PC-3 (cell line): ENCODE measurements around the gene LSMEM2. TPM values are rescaled to one million over a fixed set of nuclear protein-coding genes. Genes with fewer than 3 reads are reported as not detected.

Source experiments
- ATAC-seq: fragments of 200-7000 bp; cut with Tn5 transposase; 2 replicates; pipeline ENCODE4 v1.9.1; 2020; ENCODE audit warnings: mild to moderate bottlenecking, moderate library complexity
- BruUV-seq: library from RNA; stranded (reverse); fragments of 400-500 nt; replicated peaks from 2 replicates; lab custom pipeline; 2021; lab: Mats Ljungman, UMichigan
- CTCF ChIA-PET: fragments of 300-600 bp; sonication (Branson Sonifier 250); formaldehyde crosslinking; loops from one replicate; lab custom pipeline; 2022; ENCODE audit warnings: antibody characterized with exemption; lab: Charles Lee
- POLR2A ChIA-PET: fragments of 300-600 bp; sonication (Branson Sonifier 250); formaldehyde crosslinking; loops from one replicate; lab custom pipeline; 2022; ENCODE audit warnings: antibody characterized with exemption; ENCODE audit not compliant: unreplicated experiment; lab: Charles Lee
- DNase-seq: peaks from one replicate; pipeline ENCODE4 v3.0.0-alpha.2; 2015
- H2AFZ ChIP-seq: fragments of 300-600 bp; sonication (generic); 2 replicates; pipeline ENCODE4 v1.6.0; 2016; ENCODE audit warnings: antibody characterized with exemption, low read length
- H3F3A ChIP-seq: fragments of 300-600 bp; sonication (generic); one replicate; pipeline ENCODE4 v1.6.0; 2017; ENCODE audit warnings: antibody characterized with exemption, low read length, control low read depth, mild to moderate bottlenecking; ENCODE audit not compliant: unreplicated experiment
- H3K27ac ChIP-seq: fragments of 300-600 bp; sonication (generic); 2 replicates; pipeline ENCODE4 v1.5.1; 2016; ENCODE audit warnings: mild to moderate bottlenecking, low read length
- H3K27me3 ChIP-seq: fragments of 300-600 bp; sonication (generic); 2 replicates; pipeline ENCODE4 v1.6.1; 2016; ENCODE audit warnings: low read length, mixed read lengths
- H3K36me3 ChIP-seq: fragments of 300-600 bp; sonication (generic); 2 replicates; pipeline ENCODE4 v1.6.1; 2016; ENCODE audit warnings: low read depth, mixed run types, low read length, mixed read lengths
- H3K4me1 ChIP-seq: fragments of 300-600 bp; sonication (generic); 2 replicates; pipeline ENCODE4 v1.5.1; 2016; ENCODE audit warnings: low read length; ENCODE audit not compliant: insufficient read depth
- H3K4me2 ChIP-seq: fragments of 300-600 bp; sonication (generic); 2 replicates; pipeline ENCODE4 v1.6.0; 2016; ENCODE audit warnings: low read length
- H3K4me3 ChIP-seq: fragments of 300-600 bp; sonication (generic); 2 replicates; pipeline ENCODE4 v1.5.1; 2016; ENCODE audit warnings: mild to moderate bottlenecking, low read length, mixed read lengths
- H3K79me2 ChIP-seq: fragments of 300-600 bp; sonication (generic); 2 replicates; pipeline ENCODE4 v1.6.1; 2017; ENCODE audit warnings: low read length, mixed read lengths
- H3K9ac ChIP-seq: fragments of 300-600 bp; sonication (generic); 2 replicates; pipeline ENCODE4 v1.6.0; 2016; ENCODE audit warnings: mild to moderate bottlenecking, low read length
- H3K9me2 ChIP-seq: fragments of 300-600 bp; sonication (generic); replicated peaks from 2 replicates; pipeline ENCODE4 v1.6.1; 2016; ENCODE audit warnings: mixed run types, low read length, mixed read lengths
- H3K9me3 ChIP-seq: fragments of 300-600 bp; sonication (generic); 2 replicates; pipeline ENCODE4 v1.6.1; 2016; ENCODE audit warnings: low read length, mixed read lengths
- H4K20me1 ChIP-seq: fragments of 300-600 bp; sonication (generic); 2 replicates; pipeline ENCODE4 v1.6.1; 2016; ENCODE audit warnings: low read length, mixed read lengths
- EZH2 ChIP-seq: fragments of 300-600 bp; sonication (generic); IDR thresholded peaks from one replicate; pipeline ENCODE4 v1.6.1; 2017; ENCODE audit warnings: antibody characterized with exemption, mild to moderate bottlenecking, low read length; ENCODE audit not compliant: unreplicated experiment
- EZH2phosphoT487 ChIP-seq: fragments of 300-600 bp; sonication (generic); IDR thresholded peaks from 2 replicates; pipeline ENCODE4 v1.6.1; 2018; ENCODE audit warnings: mild to moderate bottlenecking, antibody characterized with exemption, low read length, borderline replicate concordance
- intact Hi-C: fragments of 100-400 bp; cut with micrococcal nuclease; formaldehyde crosslinking; loops from 2 replicates; pipeline ENCODE4 v1.9.0; 2023
- total RNA-seq: library from RNA; depleted of rRNA; stranded (reverse); fragments of >200 nt; gene quantifications from 2 replicates; pipeline ENCODE4 v1.2.3, GENCODE V29; 2014
- TF ChIP-seq, protein P1 (sequence below): fragments of 300-600 bp; sonication (generic); conservative IDR thresholded peaks from 2 replicates; pipeline ENCODE4 v1.5.1; 2017; ENCODE audit warnings: antibody characterized with exemption, low read depth, mild to moderate bottlenecking, low read length

The LSMEM2 gene
- total RNA-seq, 1 experiment from 2014 or later = not detected

DNA sequence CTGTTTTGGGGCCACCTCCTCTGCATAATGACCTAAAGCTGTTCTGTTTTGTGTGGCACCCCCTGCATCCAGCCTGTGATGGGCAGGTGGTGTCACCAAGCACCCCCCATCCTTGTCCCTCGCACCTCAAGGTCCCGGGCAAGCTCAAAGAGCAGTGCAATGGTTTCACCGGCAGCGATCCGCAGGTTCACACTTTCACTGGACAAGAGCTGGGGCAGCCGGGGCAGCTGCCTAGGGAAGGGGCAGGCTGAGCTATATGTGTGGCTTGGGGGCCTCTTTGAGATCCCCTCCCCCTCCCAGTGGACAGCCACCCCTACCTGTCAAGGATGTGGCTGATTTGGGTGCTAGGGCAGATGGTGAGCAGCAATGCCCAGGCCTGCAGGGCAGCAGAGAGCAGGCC lies 10.2 kb downstream of the LSMEM2 start:
- H3K4me1 ChIP-seq = peaks cover 6% of the 10 kb centered on the region
- no peak overlapping the region for H3K27ac ChIP-seq
- H3K27me3 ChIP-seq = no peaks in the 10 kb centered on the region
- POLR2A ChIA-PET = interaction anchor here (0.6 kb wide), 1 partner anchor 10 kb away, joined by 3 read pairs; no protein-coding TSS in a partner anchor
- H3K4me2 ChIP-seq = no peak overlapping the region
- TF ChIP-seq, protein P1, sequence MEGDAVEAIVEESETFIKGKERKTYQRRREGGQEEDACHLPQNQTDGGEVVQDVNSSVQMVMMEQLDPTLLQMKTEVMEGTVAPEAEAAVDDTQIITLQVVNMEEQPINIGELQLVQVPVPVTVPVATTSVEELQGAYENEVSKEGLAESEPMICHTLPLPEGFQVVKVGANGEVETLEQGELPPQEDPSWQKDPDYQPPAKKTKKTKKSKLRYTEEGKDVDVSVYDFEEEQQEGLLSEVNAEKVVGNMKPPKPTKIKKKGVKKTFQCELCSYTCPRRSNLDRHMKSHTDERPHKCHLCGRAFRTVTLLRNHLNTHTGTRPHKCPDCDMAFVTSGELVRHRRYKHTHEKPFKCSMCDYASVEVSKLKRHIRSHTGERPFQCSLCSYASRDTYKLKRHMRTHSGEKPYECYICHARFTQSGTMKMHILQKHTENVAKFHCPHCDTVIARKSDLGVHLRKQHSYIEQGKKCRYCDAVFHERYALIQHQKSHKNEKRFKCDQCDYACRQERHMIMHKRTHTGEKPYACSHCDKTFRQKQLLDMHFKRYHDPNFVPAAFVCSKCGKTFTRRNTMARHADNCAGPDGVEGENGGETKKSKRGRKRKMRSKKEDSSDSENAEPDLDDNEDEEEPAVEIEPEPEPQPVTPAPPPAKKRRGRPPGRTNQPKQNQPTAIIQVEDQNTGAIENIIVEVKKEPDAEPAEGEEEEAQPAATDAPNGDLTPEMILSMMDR = no peak
- no peaks in the 10 kb centered on the region for H3K9me2 ChIP-seq
- no peak overlapping the region for H3K9ac ChIP-seq
- intact Hi-C loops = no loop called here
- peaks cover 32% of the 10 kb centered on the region for H3K79me2 ChIP-seq
- ATAC-seq (no peak), DNase-seq (no peak)
- no peaks in the 10 kb centered on the region for H3K9me3 ChIP-seq
- no peaks in the 10 kb centered on the region for H4K20me1 ChIP-seq
- H3F3A ChIP-seq = peaks cover 4% of the 10 kb centered on the region
- BruUV-seq = no TSS peak
- no peak overlapping the region for H3K4me3 ChIP-seq
- no peak overlapping the region for H2AFZ ChIP-seq
- CTCF ChIA-PET = no interaction called here
- H3K36me3 ChIP-seq = peaks cover 35% of the 10 kb centered on the region

- Histone ChIP-seq H3K27me3 (no peaks in the 10 kb centered on the region), H3K36me3 (peaks cover 35% of the 10 kb centered on the region), H3K9me3 (no peaks in the 10 kb centered on the region), H4K20me1 (no peaks in the 10 kb centered on the region), H3K79me2 (peaks cover 32% of the 10 kb centered on the region), H3F3A (peaks cover 4% of the 10 kb centered on the region), H3K27ac (no peak overlapping the region), H3K4me1 (peaks cover 6% of the 10 kb centered on the region), H3K9ac (no peak overlapping the region), H3K4me3 (no peak overlapping the region; the same call in 1 of the 2 replicates), H2AFZ (no peak overlapping the region), H3K9me2 (no peaks in the 10 kb centered on the region), H3K4me2 (peak overlapping the region; percentile 100)
- intact Hi-C loops = no loop called here
- ATAC-seq (no peak), DNase-seq (no peak)
- TF ChIP-seq EZH2 (no peak), EZH2phosphoT487 (no peak)
- TF ChIP-seq, protein P1 = no peak
- CTCF ChIA-PET = no interaction called here
- POLR2A ChIA-PET = no interaction called here
- BruUV-seq = no TSS peak
Observed at GRCh38 chr3:50290161-50290641, 11.3 kb downstream of the LSMEM2 start.
